Aorta (tissue), 5 donors: ENCODE results near the gene CLSTN1. TPM values are rescaled to one million over a fixed set of nuclear protein-coding genes. Genes with fewer than 3 reads are reported as not detected.

Experiments used
- ATAC-seq: fragments of 200-7000 bp; cut with Tn5 transposase; one replicate; pipeline ENCODE4 v1.9.1; 2022; ENCODE audit warnings: moderate library complexity; ENCODE audit not compliant: low FRiP score
- DNase-seq, 2 donors: peaks; one replicate each; pipeline ENCODE4 v3.0.0-alpha.2; 2020
- H3K27ac ChIP-seq, 2 donors: one replicate each; pipeline ENCODE4 v1.5.1; 2013; ENCODE audit warnings: low read length in 2 of 2, mild to moderate bottlenecking in 2 of 2, moderate library complexity in 2 of 2, control low read depth in 1 of 2, inconsistent platforms in 1 of 2, low read depth in 1 of 2
- H3K27me3 ChIP-seq, 2 donors: one replicate each; pipeline ENCODE4 v1.6.1; 2013; ENCODE audit warnings: control low read depth in 1 of 2, low read length in 1 of 2, mild to moderate bottlenecking in 1 of 2, moderate library complexity in 1 of 2; ENCODE audit not compliant: insufficient read depth in 2 of 2, control insufficient read depth in 1 of 2
- H3K36me3 ChIP-seq, 2 donors: one replicate each; pipeline ENCODE4 v1.6.1; 2013; ENCODE audit warnings: control low read depth in 1 of 2, low read length in 1 of 2, mild to moderate bottlenecking in 1 of 2; ENCODE audit not compliant: insufficient read depth in 2 of 2, control insufficient read depth in 1 of 2
- H3K4me1 ChIP-seq, 2 donors: one replicate each; pipeline ENCODE4 v1.6.1; 2013; ENCODE audit warnings: low read length in 2 of 2, control low read depth in 1 of 2, mild to moderate bottlenecking in 1 of 2, moderate library complexity in 1 of 2; ENCODE audit not compliant: insufficient read depth in 2 of 2, control insufficient read depth in 1 of 2
- H3K4me3 ChIP-seq, 2 donors: one replicate each; pipeline ENCODE4 v1.5.1; 2013; ENCODE audit warnings: low read length in 2 of 2, control low read depth in 1 of 2, mild to moderate bottlenecking in 1 of 2
- H3K9me3 ChIP-seq: one replicate; pipeline ENCODE4 v1.6.1; 2013; ENCODE audit warnings: mild to moderate bottlenecking, low read length; ENCODE audit not compliant: control insufficient read depth
- WGBS, 2 donors: extraction: QIAGEN DNeasy Blood & Tissue Kit; methylation state at CpG; one replicate each; pipeline ENCODE4 v1.1.7; 2013; 5-methylcytosine and 5-hydroxymethylcytosine counted together
- intact Hi-C, 2 donors: fragments of 100-400 bp; cut with DNase I; formaldehyde crosslinking; loops; one replicate each; pipeline versions ENCODE4 v1.14.2 to v1.15.0; 2022
- polyA plus RNA-seq, 2 donors: library from polyadenylated mRNA; stranded (reverse); fragments of 200-250 nt; gene quantifications; one replicate each; pipeline ENCODE4 v1.2.3, GENCODE V29; 2013
- total RNA-seq, 2 donors: library from RNA; stranded (reverse); fragmentation: NEBNext Ultra II Directional; extraction: Animal tissue kit (Norgen Biotek cat#: 25700); gene quantifications; one replicate each; pipeline ENCODE4 v1.2.1, GENCODE V29; 2021
- donor health status: healthy with polysubstance abuse.
- donor health status: Bipolar disorder and iron deficiency.
- donor health status: DM: no; HTN: no; CAD: no.
- donor health status: DM: no; HTN: no; CAD: no.
- donor health status: DM: yes; HTN: yes; CAD: no.

The CLSTN1 gene
- total and polyA plus RNA-seq, 4 donors = 17.0 to 113 (median 74.3) TPM

DNA sequence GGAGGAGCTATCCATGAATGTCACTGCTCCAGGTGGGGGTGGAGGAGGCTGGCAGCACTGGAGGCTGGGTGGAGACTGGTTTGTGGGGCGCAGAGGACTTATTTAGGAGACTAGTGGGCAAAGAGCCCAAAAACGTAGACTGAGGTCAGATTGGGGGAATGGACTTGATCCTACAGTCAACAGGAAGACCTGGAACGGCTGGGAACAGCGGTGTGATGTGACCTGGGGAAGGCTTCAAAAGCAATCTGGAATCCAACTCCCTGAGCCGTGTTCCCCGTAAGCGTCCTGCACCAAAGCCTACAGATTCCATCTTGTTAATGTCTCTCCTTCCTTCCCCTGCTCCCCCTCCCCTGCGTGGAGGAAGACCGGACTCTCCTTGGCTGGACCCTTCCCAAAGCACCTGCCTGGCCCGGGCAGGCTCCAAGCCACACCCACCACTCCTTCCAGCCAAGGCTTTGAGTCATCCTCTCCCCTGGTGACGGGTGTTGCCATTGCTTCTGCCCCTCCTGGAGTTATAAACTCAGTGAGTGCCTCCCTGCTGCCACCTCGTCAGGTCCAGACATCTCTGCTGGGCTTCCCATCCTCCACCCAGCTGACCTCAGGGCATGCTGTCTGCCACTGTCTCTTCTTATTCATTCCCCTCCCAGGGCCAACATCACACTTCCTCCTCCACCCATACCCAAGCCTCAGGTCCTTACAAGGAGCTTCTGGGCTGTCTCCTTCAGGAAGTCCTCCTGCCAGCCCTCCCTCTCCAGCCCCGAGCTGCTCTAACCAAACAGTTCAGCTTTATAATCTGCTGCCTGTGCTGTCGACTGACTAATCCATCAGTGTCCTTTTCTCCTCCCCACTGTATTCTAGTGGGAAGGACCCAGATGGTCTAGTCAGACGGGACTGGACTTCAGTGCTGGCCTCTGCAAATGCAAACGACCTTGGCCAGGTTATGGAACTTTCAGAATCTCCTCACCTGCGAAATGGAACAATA lies 1.6 kb upstream of the CLSTN1 start:
- peak overlapping the region in 1 of 2 donors; percentile 43 for H3K27ac ChIP-seq
- DNase-seq (peak; percentile 65 to 87), ATAC-seq (peak; percentile 62)
- peaks cover 0 to 2% of the 10 kb centered on the region in 2 donors for H3K27me3 ChIP-seq
- 22 to 25% methylated on average over 15 to 17 of the region's 17 CpGs for WGBS, 2 donors
- intact Hi-C loops = loop anchor here in 1 of 2 donors (10.0 kb wide), 1 partner anchor 869 kb away; no protein-coding TSS in a partner anchor
- no peaks in the 10 kb centered on the region for H3K4me1 ChIP-seq
- no peaks in the 10 kb centered on the region for H3K9me3 ChIP-seq
- no peak overlapping the region for H3K4me3 ChIP-seq
- H3K36me3 ChIP-seq = no peaks in the 10 kb centered on the region

DNA sequence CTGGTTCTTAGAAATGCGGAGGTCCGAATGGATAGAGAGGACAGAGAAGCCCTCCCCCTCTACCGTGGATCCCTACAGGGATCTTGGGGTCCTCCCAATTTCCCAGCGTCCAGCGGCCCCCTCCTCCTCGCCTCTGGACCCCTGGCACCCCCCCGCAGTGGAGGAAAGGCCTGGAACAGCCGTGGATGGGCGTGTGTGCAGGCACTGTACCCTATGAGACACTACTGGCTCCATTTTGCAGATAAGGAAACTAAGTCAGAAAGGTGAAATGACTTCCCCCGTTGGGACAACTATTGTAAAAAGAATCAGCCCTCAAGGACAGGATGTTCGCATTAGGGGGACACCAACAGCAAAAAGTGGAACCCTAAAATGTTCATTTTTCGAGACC lies 931 bp upstream of the CLSTN1 start:
- Histone ChIP-seq H3K9me3 (no peaks in the 10 kb centered on the region), H3K4me3 (no peak overlapping the region), H3K4me1 (no peaks in the 10 kb centered on the region), H3K27me3 (peaks cover 0 to 2% of the 10 kb centered on the region in 2 donors), H3K27ac (no peak overlapping the region), H3K36me3 (no peaks in the 10 kb centered on the region)
- no peak for DNase-seq
- intact Hi-C loops = loop anchor here in 1 of 2 donors (10.0 kb wide), 1 partner anchor 870 kb away; no protein-coding TSS in a partner anchor
- no peak for ATAC-seq
- WGBS, 2 donors = 33 to 35% methylated on average over 12 of the region's 12 CpGs

DNA sequence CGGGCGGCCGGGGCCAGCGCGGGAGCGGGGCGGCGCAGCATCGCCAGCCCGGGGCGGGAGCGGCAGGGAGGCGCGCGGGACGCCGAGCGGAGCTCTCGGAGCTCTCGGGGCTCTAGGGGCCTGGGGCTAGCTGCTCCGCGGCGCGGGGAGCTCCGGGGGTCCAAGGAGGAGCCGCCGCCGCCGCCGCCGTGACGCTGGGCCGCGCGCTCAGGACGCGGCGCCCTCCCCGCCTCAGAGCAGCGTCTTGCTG lies 147 bp downstream of the CLSTN1 start:
- H3K9me3 ChIP-seq = no peaks in the 10 kb centered on the region
- peaks cover 0 to 2% of the 10 kb centered on the region in 2 donors for H3K27me3 ChIP-seq
- H3K36me3 ChIP-seq = no peaks in the 10 kb centered on the region
- H3K4me3 ChIP-seq = peak overlapping the region; percentile 81 to 97
- peak overlapping the region; percentile 69 to 82 for H3K27ac ChIP-seq
- whole genome bisulfite sequencing, 2 donors = 0 to 1% methylated on average over 19 to 40 of the region's 40 CpGs
- no peak for ATAC-seq
- H3K4me1 ChIP-seq = no peaks in the 10 kb centered on the region
- DNase-seq = no peak
- intact Hi-C loops = loop anchor here in 1 of 2 donors (10.0 kb wide), 1 partner anchor 871 kb away; no protein-coding TSS in a partner anchor

DNA sequence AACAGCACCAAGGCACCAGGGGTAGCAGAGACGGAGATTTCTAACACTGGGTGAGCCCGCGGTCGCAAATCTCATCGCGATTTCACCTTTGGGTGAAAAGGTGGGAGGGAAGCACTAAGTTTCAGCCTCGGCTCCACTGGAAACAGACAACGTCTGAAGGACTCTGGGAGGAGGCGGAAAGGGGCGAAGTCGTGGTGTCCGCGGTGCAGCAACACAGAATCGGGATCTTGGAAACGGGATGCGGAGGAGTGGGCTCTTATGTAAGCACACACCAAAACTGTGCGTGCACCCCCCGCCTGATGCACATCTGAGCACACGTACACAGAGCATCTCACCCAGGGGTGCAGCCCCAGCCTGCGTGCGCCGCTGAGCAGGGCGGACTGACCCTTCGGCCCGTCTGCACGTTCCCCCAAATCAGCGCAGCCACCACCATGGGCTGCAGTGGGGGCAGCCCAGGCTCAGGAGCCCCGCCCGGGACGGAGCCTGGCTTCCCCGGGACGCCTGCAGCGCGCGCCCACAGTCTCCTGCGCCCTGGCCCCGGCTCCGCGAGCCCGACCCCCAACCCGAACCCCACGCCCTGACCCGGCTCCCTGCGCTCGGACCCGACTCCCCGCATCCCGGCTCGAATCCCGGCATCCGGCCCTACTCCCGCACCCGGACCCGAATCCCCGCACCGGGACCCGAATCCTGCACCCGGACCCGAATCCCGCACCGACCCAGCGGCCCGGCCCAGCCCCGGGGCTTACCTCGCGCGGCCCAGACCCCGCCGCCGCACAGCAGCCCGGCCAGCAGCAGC lies 670 bp downstream of the CLSTN1 start:
- Histone ChIP-seq H3K27ac (peak overlapping the region; percentile 69 to 82), H3K36me3 (no peaks in the 10 kb centered on the region), H3K4me3 (peak overlapping the region; percentile 81 to 97), H3K9me3 (no peaks in the 10 kb centered on the region), H3K4me1 (no peaks in the 10 kb centered on the region), H3K27me3 (peaks cover 0 to 2% of the 10 kb centered on the region in 2 donors)
- DNase-seq (peak; percentile 56 to 77), ATAC-seq (peak; percentile 33)
- 0 to 1% methylated on average over 39 to 71 of the region's 71 CpGs for WGBS, 2 donors
- intact Hi-C loops = loop anchor here in 1 of 2 donors (10.0 kb wide), 1 partner anchor 872 kb away; no protein-coding TSS in a partner anchor

DNA sequence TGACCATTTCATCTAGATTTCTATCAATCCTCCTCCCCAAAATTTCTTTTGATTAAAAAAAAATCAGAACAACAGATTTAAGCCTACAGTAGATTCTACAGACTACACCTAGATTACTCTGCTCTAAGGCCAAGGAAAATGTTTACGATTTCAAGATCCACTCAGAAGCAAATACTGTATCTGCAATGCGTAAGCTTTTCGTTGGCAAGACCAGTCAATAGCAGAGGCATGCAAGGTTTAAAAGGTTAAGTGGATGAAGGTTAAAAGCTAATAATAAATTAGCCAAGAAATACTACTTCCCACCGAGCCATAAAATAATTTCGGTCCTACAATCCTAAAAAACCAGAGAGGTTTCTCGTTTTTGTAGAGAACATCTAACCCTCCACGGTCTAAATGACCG lies 1.3 kb downstream of the CLSTN1 start:
- Histone ChIP-seq H3K27me3 (peaks cover 0 to 2% of the 10 kb centered on the region in 2 donors), H3K27ac (no peak overlapping the region), H3K9me3 (no peaks in the 10 kb centered on the region), H3K4me1 (no peaks in the 10 kb centered on the region), H3K36me3 (no peaks in the 10 kb centered on the region), H3K4me3 (peak overlapping the region; percentile 81 to 97)
- intact Hi-C loops = loop anchor here in 1 of 2 donors (10.0 kb wide), 1 partner anchor 872 kb away; no protein-coding TSS in a partner anchor
- no peak for DNase-seq
- WGBS, 2 donors = 1% methylated on average over 8 of the region's 8 CpGs
- no peak for ATAC-seq

DNA sequence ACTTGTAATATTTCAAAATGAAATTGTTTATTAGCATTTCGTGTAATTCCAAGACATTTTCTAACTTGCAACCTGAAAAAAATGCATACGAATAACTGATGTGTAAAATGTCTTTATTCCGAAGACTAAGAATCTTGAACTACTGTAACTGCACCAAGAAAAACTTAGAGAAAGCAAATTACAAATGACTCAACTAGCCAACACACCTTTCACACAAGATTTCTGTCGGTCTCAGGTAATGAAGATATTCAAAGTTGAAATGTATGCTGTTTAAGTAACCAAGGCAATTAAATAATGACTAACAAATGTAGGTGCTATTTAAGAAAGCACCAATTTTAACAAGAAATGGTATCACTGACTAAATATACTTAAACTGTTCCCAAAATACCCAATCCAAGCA lies 2.1 kb downstream of the CLSTN1 start:
- intact Hi-C loops = loop anchor here in 1 of 2 donors (10.0 kb wide), 1 partner anchor 873 kb away; no protein-coding TSS in a partner anchor
- no peaks in the 10 kb centered on the region for H3K9me3 ChIP-seq
- H3K27me3 ChIP-seq = peaks cover 0 to 2% of the 10 kb centered on the region in 2 donors
- H3K36me3 ChIP-seq = no peaks in the 10 kb centered on the region
- H3K27ac ChIP-seq = no peak overlapping the region
- WGBS, 2 donors = 82 to 84% methylated on average over 4 of the region's 4 CpGs
- H3K4me3 ChIP-seq = no peak overlapping the region
- ATAC-seq (no peak), DNase-seq (no peak)
- no peaks in the 10 kb centered on the region for H3K4me1 ChIP-seq

DNA sequence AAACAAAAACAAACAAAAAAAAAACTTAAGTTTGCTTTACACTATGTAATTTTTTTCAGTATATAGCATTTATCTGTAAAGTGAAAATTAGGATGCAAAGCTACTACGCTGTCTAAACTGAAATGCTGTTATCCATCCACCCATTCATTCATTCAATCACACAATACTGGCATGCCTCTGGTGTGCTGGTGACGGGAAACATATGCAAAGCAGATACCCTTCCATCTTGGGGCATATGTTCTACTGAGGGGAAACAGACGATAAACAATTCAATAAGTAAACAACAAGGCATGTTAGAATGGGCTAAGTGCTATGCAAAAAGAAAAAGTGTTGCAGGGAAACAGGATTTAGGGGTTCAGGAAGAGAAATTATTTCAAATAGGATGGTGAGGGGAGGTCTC lies 3.2 kb downstream of the CLSTN1 start:
- Histone ChIP-seq H3K4me3 (no peak overlapping the region), H3K27me3 (peaks cover 0 to 2% of the 10 kb centered on the region in 2 donors), H3K4me1 (no peaks in the 10 kb centered on the region), H3K27ac (no peak overlapping the region), H3K9me3 (no peaks in the 10 kb centered on the region), H3K36me3 (no peaks in the 10 kb centered on the region)
- intact Hi-C loops = loop anchor here in 1 of 2 donors (10.0 kb wide), 1 partner anchor 874 kb away; no protein-coding TSS in a partner anchor
- ATAC-seq (no peak), DNase-seq (peak in 1 of 2 donors; percentile 1)
- 91 to 93% methylated on average over 3 of the region's 3 CpGs for WGBS, 2 donors

DNA sequence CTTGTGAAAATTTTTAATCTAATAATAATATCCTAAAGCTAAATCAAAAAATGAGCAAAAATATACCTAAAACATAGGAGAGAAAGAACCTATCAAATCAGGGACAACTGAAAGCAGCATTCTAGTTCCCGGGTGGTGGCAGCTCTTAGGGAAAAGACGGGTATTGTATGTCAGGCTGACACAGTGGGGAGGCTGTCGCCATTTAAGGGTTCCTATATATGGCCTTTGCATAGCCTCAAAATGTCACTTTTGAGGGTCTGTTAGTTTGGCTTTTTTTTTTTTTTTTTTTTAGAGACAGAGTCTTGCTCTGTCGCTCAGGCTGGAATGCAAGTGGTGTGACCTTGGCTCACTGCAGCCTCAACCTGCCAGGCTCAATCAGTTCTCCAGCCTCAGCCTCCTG lies 6.0 kb downstream of the CLSTN1 start:
- Histone ChIP-seq H3K9me3 (no peaks in the 10 kb centered on the region), H3K36me3 (no peaks in the 10 kb centered on the region), H3K27ac (no peak overlapping the region), H3K27me3 (no peaks in the 10 kb centered on the region), H3K4me3 (no peak overlapping the region), H3K4me1 (no peaks in the 10 kb centered on the region)
- WGBS, 2 donors = 72 to 85% methylated on average over 4 of the region's 4 CpGs
- ATAC-seq (no peak), DNase-seq (no peak)
- intact Hi-C loops = no loop called here
